Testis (tissue), 3 donors: ENCODE results near the gene ELOVL3. TPM values are rescaled to one million over a fixed set of nuclear protein-coding genes. Genes with fewer than 3 reads are reported as not detected.
"Not testable (repeated sequence)": the region's sequence is repeated elsewhere in the genome, so short reads cannot be mapped to it uniquely, and the experiment has no call there.

Experiments used
- DNase-seq: peaks from one replicate; pipeline ENCODE4 v3.0.0-alpha.2; 2019
- H3K27ac ChIP-seq, 2 donors: fragments of 200-600 bp; sonication (generic); one replicate each; pipeline ENCODE4 v1.5.1; 2019
- H3K27me3 ChIP-seq: fragments of 200-600 bp; sonication (generic); one replicate; pipeline ENCODE4 v1.5.1; 2019
- H3K36me3 ChIP-seq: fragments of 200-600 bp; sonication (generic); one replicate; pipeline ENCODE4 v1.5.1; 2017; ENCODE audit warnings: low read depth; ENCODE audit errors: missing control alignments
- H3K4me1 ChIP-seq: fragments of 200-600 bp; sonication (generic); one replicate; pipeline ENCODE4 v1.5.1; 2019
- H3K4me3 ChIP-seq, 2 donors: fragments of 200-600 bp; sonication (generic); one replicate each; pipeline ENCODE4 v1.5.1; 2017 to 2019
- H3K9me3 ChIP-seq: fragments of 200-600 bp; sonication (generic); one replicate; pipeline ENCODE4 v1.5.1; 2017
- POLR2A ChIP-seq: fragments of 450-650 bp; IDR thresholded peaks from one replicate; pipeline ENCODE4 v1.6.1; 2017; ENCODE audit warnings: antibody characterized with exemption, mild to moderate bottlenecking, moderate library complexity
- WGBS, 2 donors: methylation state at CpG; one replicate each; pipeline ENCODE4 v1.1.5; 2018; 5-methylcytosine and 5-hydroxymethylcytosine counted together
- intact Hi-C: fragments of 100-400 bp; cut with DNase I; formaldehyde crosslinking; loops from one replicate; pipeline ENCODE4 v1.15.1; 2023; ENCODE audit warnings: low total_unique reads
- polyA plus RNA-seq: library from polyadenylated mRNA; stranded (reverse); fragments of 350-450 nt; fragmentation: Illumina TruSeq; extraction: RNeasy Lipid Tissue Mini Kit (QIAGEN cat#74804); gene quantifications from one replicate; pipeline ENCODE4 v1.2.3, GENCODE V29; 2014; ENCODE audit warnings: low read depth, low replicate concordance; ENCODE audit not compliant: insufficient read depth
- total RNA-seq, 2 donors: library from RNA; depleted of rRNA; stranded (reverse); fragments of >200 nt; gene quantifications; one replicate each; pipeline ENCODE4 v1.2.3, GENCODE V29; 2016
- TF ChIP-seq, protein P1 (sequence below), 3 experiments: fragments of 450-650 bp in 2 of 3; fragments of 200-600 bp in 1 of 3; sonication (generic) in 1 of 3; IDR thresholded peaks; one replicate each; pipeline ENCODE4 v1.5.1; 2016 to 2019; ENCODE audit warnings: antibody characterized with exemption in 3 of 3, mild to moderate bottlenecking in 2 of 3, moderate library complexity in 1 of 3

ELOVL3 gene
- total and polyA plus RNA-seq, 3 donors from 2014 or later, result 1.5 to 5.0 (median 2.8) TPM

DNA sequence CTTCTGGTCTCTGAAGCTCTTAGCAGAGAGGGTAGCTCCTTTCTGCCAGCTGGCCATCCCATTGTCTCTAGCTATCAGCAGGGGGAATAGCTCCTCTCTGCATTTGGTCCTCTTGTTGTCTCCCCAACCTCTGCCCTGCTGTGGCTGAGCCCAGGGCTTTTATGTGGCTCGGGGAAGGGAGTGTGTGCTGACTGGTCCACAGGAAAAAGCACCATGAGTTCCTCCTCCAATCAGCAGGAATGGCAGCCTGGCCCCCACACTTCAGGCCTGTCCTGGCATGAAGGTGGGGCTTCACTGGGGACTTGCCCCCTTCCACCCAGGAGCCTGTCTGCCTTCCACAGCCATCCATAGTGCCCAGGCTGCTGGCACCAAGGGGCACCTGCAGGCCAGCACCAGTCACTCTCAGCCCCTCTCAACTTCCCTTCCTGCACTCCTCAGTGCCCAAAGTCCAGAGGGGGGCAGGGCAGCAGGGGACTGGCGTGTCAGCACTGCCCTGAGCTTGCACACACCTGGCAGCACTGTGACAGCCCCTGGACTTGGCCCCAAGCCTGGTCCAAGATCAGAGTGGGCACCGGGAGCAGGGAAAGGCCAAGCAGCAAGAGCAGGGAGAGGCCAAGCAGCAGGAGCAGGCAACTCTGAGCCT is 37.7 kb upstream of the ELOVL3 start:
- WGBS, 2 donors, result 56 to 100% methylated on average over 1 to 2 of the region's 3 CpGs
- H3K4me3 ChIP-seq, result no peak overlapping the region
- no peak for TF ChIP-seq POLR2A
- TF ChIP-seq, protein P1, sequence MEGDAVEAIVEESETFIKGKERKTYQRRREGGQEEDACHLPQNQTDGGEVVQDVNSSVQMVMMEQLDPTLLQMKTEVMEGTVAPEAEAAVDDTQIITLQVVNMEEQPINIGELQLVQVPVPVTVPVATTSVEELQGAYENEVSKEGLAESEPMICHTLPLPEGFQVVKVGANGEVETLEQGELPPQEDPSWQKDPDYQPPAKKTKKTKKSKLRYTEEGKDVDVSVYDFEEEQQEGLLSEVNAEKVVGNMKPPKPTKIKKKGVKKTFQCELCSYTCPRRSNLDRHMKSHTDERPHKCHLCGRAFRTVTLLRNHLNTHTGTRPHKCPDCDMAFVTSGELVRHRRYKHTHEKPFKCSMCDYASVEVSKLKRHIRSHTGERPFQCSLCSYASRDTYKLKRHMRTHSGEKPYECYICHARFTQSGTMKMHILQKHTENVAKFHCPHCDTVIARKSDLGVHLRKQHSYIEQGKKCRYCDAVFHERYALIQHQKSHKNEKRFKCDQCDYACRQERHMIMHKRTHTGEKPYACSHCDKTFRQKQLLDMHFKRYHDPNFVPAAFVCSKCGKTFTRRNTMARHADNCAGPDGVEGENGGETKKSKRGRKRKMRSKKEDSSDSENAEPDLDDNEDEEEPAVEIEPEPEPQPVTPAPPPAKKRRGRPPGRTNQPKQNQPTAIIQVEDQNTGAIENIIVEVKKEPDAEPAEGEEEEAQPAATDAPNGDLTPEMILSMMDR (IDR thresholded peaks at IDR 0.05), result no peak
- H3K36me3 ChIP-seq, result no peaks in the 10 kb centered on the region
- H3K27ac ChIP-seq, result no peak overlapping the region
- no peaks in the 10 kb centered on the region for H3K27me3 ChIP-seq
- H3K4me1 ChIP-seq, result peaks cover 3% of the 10 kb centered on the region
- no peak for DNase-seq
- intact Hi-C loops, result no loop called here
- H3K9me3 ChIP-seq, result no peaks in the 10 kb centered on the region

DNA sequence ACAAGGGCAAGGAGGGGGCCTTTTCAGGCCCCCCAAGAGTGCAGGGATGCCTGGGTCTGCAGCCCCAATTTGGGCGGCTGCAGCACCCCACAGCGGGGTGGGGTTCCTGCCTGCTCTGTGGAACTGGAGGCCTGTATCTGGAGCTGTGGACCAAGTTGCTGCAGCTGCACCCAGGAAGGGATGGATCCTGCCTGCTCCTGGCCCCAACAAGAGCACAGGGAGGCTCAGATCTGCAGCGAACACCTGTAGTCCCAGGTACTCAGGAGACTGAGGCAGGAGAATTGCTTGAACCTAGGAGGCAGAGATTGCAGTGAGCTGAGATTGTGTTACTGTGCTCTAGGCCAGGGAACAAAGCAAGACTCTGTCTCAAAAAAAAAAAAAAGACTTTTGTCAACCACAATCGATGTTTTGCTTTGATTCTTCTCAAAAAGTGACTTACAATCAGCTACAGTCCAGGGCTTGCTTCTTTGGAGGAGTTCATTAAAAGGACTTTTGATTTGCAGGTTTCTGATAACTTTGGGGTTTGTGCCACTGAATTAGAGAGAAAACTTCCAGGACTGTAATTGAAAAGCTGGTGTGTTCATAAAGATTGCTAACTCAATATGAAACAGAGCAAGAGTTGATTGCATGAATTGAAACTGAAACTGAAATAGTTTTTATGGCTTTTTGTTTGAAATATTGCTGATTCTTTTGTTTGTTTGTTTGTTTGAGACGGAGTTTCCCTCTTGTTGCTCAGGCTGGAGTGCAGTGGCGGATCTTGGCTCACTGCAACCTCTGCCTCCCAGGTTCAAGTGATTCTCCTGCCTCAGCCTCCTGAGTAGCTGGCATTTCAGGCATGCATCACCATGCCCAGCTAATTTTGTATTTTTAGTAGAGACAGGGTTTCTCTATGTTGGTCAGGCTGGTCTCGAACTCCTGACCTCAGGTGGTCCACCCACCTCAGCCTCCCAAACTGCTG is 36.9 kb upstream of the ELOVL3 start:
- H3K4me1 ChIP-seq, H3K27me3 ChIP-seq, H3K9me3 ChIP-seq, H3K4me3 ChIP-seq, intact Hi-C loops, DNase-seq, H3K36me3 ChIP-seq, H3K27ac ChIP-seq: not testable (repeated sequence)
- 70 to 80% methylated on average over 5 to 7 of the region's 7 CpGs for WGBS, 2 donors

DNA sequence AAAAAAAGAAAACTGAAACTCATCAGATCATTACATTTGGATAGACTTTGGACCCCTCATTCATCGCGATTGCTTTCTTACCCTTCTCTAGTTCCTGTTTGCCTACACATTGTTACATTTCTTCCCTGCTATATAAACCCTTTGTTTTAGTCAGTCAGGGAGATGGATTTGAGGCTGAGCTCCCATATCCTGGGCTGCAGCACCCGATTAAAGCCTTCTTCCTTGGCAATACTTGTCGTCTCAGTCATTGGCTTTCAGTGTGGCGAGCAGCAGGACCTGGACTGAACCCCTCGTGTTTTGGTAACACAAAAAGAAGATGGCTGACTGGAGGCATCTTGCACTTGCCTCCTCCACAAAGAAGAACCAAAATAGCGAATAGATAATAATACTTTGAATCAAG is 34.1 kb upstream of the ELOVL3 start:
- 84% methylated on average over 7 of the region's 7 CpGs for whole genome bisulfite sequencing, 2 donors
- Histone ChIP-seq H3K36me3 (no peaks in the 10 kb centered on the region), H3K9me3 (no peaks in the 10 kb centered on the region), H3K27ac (no peak overlapping the region), H3K4me3 (no peak overlapping the region), H3K27me3 (no peaks in the 10 kb centered on the region), H3K4me1 (no peaks in the 10 kb centered on the region)
- DNase-seq, result no peak
- TF ChIP-seq, protein P1 (IDR thresholded peaks at IDR 0.05), result no peak
- TF ChIP-seq POLR2A, result no peak
- intact Hi-C loops, result no loop called here

DNA sequence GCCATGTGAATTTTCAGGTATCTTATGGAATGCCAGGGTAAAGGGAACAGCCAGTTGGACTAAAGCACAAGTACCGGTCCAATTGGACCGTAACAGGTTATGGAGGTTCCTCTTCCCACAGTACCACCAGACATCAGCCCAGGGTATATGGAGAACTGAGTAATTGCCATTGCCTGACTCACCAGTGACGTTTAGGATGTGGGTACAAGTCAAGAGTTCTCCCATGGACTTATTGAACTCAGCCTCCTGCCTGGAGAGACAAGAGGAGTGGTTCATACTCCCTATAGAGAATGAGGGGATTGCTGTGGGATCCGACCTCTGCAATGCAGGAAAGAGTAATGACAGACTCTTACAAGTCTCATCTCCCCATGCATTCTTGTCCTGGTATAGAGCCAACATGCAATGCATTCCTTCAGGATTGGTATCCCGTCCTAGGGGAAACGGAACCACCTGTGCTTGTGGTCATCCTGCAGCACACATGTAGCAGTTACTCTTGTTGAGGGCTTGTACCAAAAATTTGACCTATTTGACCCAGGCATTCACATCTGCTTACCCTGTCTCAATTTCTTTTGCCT is 30.7 kb upstream of the ELOVL3 start:
- 79 to 80% methylated on average over 6 of the region's 6 CpGs for WGBS, 2 donors
- H3K4me1 ChIP-seq, result no peaks in the 10 kb centered on the region
- no peak for DNase-seq

DNA sequence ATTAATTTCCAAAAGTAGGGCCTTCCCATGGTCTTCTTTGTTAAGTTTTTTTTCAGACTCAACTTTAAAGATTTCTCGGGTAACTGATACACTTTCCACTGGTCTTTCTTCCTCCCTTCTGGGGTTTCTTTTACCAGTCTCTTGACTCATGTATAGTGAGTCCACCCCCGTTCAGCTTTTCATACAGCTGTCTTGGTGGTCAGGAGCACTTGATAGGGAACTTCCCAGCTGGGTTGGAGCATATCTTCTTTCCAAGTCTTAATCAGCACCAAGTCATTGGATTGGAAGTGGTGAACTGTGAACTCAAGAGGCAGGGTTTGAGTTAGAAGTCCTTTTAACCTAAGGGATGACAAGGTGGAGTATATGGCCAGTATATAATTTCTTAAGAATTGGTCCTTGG is 29.2 kb upstream of the ELOVL3 start:
- H3K27me3 ChIP-seq, result no peaks in the 10 kb centered on the region
- no peaks in the 10 kb centered on the region for H3K9me3 ChIP-seq
- TF ChIP-seq POLR2A, result no peak
- TF ChIP-seq, protein P1 (IDR thresholded peaks at IDR 0.05), result no peak
- no peak overlapping the region for H3K4me3 ChIP-seq
- H3K27ac ChIP-seq, result no peak overlapping the region
- H3K36me3 ChIP-seq, result no peaks in the 10 kb centered on the region
- 78 to 92% methylated on average over 2 of the region's 2 CpGs for WGBS, 2 donors
- intact Hi-C loops, result no loop called here
- no peaks in the 10 kb centered on the region for H3K4me1 ChIP-seq
- no peak for DNase-seq

More for the DNA sequence above, 30.7 kb upstream of the ELOVL3 start:
- Histone ChIP-seq H3K4me3 (no peak overlapping the region), H3K27me3 (no peaks in the 10 kb centered on the region), H3K9me3 (no peaks in the 10 kb centered on the region), H3K27ac (no peak overlapping the region), H3K36me3 (no peaks in the 10 kb centered on the region)
- intact Hi-C loops, result no loop called here
- TF ChIP-seq POLR2A, result no peak
